Glutamatergic neuron (in vitro differentiated cells): ENCODE results near the gene CELF5. TPM values are rescaled to one million over a fixed set of nuclear protein-coding genes. Genes with fewer than 3 reads are reported as not detected.

Experiments used
- DNase-seq: peaks from one replicate; pipeline ENCODE4 v3.0.0; 2022
- H3K27ac Mint-ChIP-seq: one replicate; pipeline ENCODE4 v1.8.0; 2020; ENCODE audit warnings: mild to moderate bottlenecking, mixed read lengths, inconsistent platforms; ENCODE audit not compliant: unreplicated experiment
- H3K27me3 Mint-ChIP-seq: one replicate; pipeline ENCODE4 v1.8.0; 2020; ENCODE audit warnings: mild to moderate bottlenecking, moderate library complexity, mixed read lengths, inconsistent platforms; ENCODE audit not compliant: unreplicated experiment
- H3K36me3 Mint-ChIP-seq: one replicate; pipeline ENCODE4 v1.8.0; 2020; ENCODE audit warnings: mild to moderate bottlenecking, mixed read lengths, inconsistent platforms; ENCODE audit not compliant: unreplicated experiment
- H3K4me1 Mint-ChIP-seq: one replicate; pipeline ENCODE4 v1.8.0; 2020; ENCODE audit warnings: mild to moderate bottlenecking, low read depth, mixed read lengths, inconsistent platforms; ENCODE audit not compliant: unreplicated experiment
- H3K4me3 Mint-ChIP-seq: one replicate; pipeline ENCODE4 v1.8.0; 2020; ENCODE audit warnings: mild to moderate bottlenecking, mixed read lengths, inconsistent platforms; ENCODE audit not compliant: unreplicated experiment
- H3K9me3 Mint-ChIP-seq: one replicate; pipeline ENCODE4 v1.8.0; 2020; ENCODE audit warnings: mild to moderate bottlenecking, moderate library complexity, mixed read lengths, inconsistent platforms; ENCODE audit not compliant: unreplicated experiment
- CTCF ChIP-seq: fragments of 200-600 bp; sonication (generic); IDR thresholded peaks from one replicate; pipeline ENCODE4 v1.5.0; 2021; ENCODE audit not compliant: partially characterized antibody, unreplicated experiment
- total RNA-seq: library from RNA; stranded (reverse); fragmentation: NEBNext Ultra II Directional; extraction: Animal tissue kit (Norgen Biotek cat#: 25700); gene quantifications from one replicate; pipeline ENCODE4 v1.2.1, GENCODE V29; 2021; ENCODE audit not compliant: unreplicated experiment

The CELF5 gene
- total RNA-seq, 1 donor from 2014 or later = 12.5 TPM

DNA sequence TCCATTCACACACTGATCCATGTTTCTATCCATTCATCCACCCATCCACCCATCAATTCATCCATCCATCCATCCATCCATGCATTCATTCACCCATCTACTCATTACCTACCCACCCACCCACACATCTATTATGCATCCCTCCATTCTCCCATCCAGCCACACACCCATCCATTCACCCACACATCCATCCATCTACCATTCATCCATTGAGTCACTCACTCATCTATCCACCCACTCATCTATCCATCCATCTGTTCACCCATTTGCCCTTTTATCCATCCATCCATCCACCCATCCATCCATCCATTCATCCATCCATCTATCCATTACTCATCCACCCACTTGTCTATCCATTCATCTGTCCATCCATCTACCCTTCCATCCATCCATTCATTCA, 30.1 kb downstream of the CELF5 start:
- Mint-ChIP-seq H3K27me3 (no peaks in the 10 kb centered on the region), H3K4me1 (no peaks in the 10 kb centered on the region)

GRCh38 chr19:3257071-3257470, 32.6 kb downstream of the CELF5 start:
- Mint-ChIP-seq H3K4me3 (no peak overlapping the region), H3K9me3 (no peaks in the 10 kb centered on the region), H3K27me3 (no peaks in the 10 kb centered on the region), H3K27ac (no peak overlapping the region), H3K4me1 (no peaks in the 10 kb centered on the region), H3K36me3 (peaks cover 5% of the 10 kb centered on the region)
- DNase-seq = no peak
- no peak for TF ChIP-seq CTCF

More for the DNA sequence above, 30.1 kb downstream of the CELF5 start:
- Mint-ChIP-seq H3K36me3 (peaks cover 5% of the 10 kb centered on the region), H3K4me3 (no peak overlapping the region), H3K27ac (no peak overlapping the region), H3K9me3 (peaks cover 1% of the 10 kb centered on the region)
- no peak for TF ChIP-seq CTCF
- DNase-seq = no peak

- H3K27me3 Mint-ChIP-seq = peaks cover 1% of the 10 kb centered on the region
- H3K27ac Mint-ChIP-seq = no peak overlapping the region
- H3K4me1 Mint-ChIP-seq = no peaks in the 10 kb centered on the region
- H3K9me3 Mint-ChIP-seq = peaks cover 2% of the 10 kb centered on the region
- H3K36me3 Mint-ChIP-seq = peaks cover 5% of the 10 kb centered on the region
- DNase-seq = no peak
- H3K4me3 Mint-ChIP-seq = no peak overlapping the region
- no peak for TF ChIP-seq CTCF
Measured at GRCh38 chr19:3262362-3262761, 37.9 kb downstream of the CELF5 start.

- Mint-ChIP-seq H3K4me1 (no peaks in the 10 kb centered on the region), H3K9me3 (peaks cover 2% of the 10 kb centered on the region), H3K27ac (no peak overlapping the region), H3K36me3 (peaks cover 5% of the 10 kb centered on the region), H3K27me3 (peaks cover 1% of the 10 kb centered on the region), H3K4me3 (no peak overlapping the region)
- no peak for DNase-seq
- TF ChIP-seq CTCF = no peak
Measured at GRCh38 chr19:3263866-3264265, 39.4 kb downstream of the CELF5 start.

DNA sequence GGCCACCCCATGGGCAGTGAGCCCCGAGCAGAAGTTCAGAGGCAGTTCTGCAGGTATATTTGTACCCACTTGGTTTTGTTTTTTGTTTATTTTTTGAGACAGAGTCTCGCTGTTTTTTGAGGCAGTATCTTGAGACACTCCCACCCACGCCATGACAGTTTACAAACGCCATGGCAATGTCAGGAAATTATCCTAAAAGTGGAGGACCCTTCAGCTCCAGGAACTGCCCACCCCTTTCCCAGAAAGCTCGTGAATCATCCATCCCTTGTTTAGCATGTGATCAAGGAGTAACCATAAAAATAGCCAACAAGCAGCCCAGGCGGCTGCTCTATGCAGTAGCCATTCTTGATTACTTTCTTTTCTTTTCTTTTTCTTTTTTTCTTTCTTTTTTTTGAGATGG, 41.0 kb downstream of the CELF5 start:
- peaks cover 4% of the 10 kb centered on the region for H3K9me3 Mint-ChIP-seq
- H3K4me3 Mint-ChIP-seq = no peak overlapping the region
- H3K4me1 Mint-ChIP-seq = no peaks in the 10 kb centered on the region
- H3K27ac Mint-ChIP-seq = no peak overlapping the region
- DNase-seq = no peak
- peaks cover 10% of the 10 kb centered on the region for H3K36me3 Mint-ChIP-seq
- no peak for TF ChIP-seq CTCF
- H3K27me3 Mint-ChIP-seq = peaks cover 6% of the 10 kb centered on the region
